ENCODE data around the gene NCMAP.

The NCMAP gene

DNA sequence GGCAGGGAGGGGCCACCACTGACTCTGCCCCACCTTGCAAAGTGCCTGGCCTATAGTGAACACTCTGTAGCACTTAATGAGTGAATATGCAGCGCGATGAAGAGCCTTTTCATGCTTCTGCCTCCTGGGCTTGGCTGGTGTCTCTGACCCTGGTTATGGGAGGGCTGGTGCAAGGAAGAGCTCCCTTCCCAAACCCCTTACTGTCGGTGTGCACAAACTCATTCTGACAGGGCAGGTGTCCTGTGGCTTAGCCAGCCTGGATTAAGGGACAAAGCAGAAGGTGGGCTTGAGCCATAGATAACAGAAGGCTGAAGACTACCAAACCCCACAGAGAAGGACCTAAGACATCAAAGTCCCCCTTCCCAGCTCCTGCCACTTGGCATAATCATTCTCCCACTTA lies 2.0 kb upstream of the NCMAP start:
- H3K4me3 ChIP-seq (ENCODE audit: control insufficient read depth, low read depth, low read length) = no peak overlapping the region
- TF ChIP-seq CTCF (conservative IDR thresholded peaks at IDR 0.05; ENCODE audit: control insufficient read depth, insufficient read depth, low read depth, low read length) = no peak
- no peak for DNase-seq (ENCODE audit: low read depth)

DNA sequence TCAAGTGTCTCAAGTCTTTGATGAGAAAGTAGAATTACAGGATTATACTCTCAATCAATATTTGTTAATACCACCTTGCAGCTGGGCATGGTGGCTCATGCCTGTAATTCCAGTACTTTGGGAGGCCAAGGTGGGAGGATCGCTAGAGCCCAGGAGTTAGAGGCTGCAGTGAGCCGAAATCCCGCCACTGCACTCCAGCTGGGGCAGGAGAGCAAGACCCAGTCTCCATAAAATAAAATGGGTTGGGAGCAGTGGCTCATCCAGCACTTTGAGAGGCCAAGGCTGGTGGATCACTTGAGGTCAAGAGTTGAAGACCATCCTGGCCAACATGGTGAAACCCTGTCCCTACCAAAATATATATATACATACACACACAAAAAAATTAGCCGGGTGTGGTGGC lies 1.2 kb upstream of the NCMAP start:
- no peak for DNase-seq (ENCODE audit: low read depth)
- no peak overlapping the region for H3K4me3 ChIP-seq (ENCODE audit: control insufficient read depth, low read depth, low read length)
- no peak for TF ChIP-seq CTCF (conservative IDR thresholded peaks at IDR 0.05; ENCODE audit: control insufficient read depth, insufficient read depth, low read depth, low read length)

DNA sequence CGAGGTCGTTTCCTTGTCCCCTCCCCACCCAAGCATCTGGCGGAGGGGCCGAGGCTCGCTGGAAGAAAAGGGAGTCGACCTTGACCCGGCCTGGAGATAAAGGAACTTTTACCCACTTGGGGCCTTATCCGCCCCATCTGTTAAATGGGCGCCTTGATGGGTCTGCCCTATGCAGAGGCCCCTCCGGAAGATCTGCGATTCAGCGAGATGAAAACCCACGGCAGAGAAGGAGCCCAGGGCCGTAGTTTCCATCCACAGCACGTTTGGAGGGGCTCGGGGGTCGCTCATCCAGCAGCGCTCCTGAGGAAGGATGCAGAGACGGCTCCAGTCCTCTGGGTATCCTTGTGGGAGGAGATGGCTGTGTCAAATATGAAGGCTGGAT lies 518 bp downstream of the NCMAP start:
- no peak for DNase-seq (ENCODE audit: low read depth)
- H3K4me3 ChIP-seq (ENCODE audit: control insufficient read depth, low read depth, low read length) = no peak overlapping the region
- no peak for TF ChIP-seq CTCF (conservative IDR thresholded peaks at IDR 0.05; ENCODE audit: control insufficient read depth, insufficient read depth, low read depth, low read length)

DNA sequence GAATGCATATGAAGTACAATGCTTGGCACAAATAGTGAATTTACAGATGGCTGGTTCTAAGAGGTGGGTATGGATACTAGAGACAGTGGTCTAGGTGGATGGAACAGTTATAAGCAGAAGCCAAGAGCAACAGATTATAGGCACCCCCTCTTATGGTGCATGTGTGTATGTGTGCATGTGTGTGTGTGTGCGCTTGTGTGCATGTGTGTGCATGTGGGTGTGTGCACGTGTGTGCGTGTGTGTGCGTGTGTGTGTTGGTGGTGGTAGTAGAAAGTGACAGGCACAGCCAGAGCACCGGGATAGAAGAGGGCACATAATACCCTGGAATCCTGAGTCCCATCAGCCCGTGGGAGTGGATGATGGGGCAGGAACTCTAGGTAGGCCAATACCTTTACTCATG lies 1.3 kb downstream of the NCMAP start:
- H3K4me3 ChIP-seq (ENCODE audit: control insufficient read depth, low read depth, low read length) = no peak overlapping the region
- TF ChIP-seq CTCF (conservative IDR thresholded peaks at IDR 0.05; ENCODE audit: control insufficient read depth, insufficient read depth, low read depth, low read length) = no peak
- no peak for DNase-seq (ENCODE audit: low read depth)

GRCh38 chr1:24557711-24558131 lies 1.8 kb downstream of the NCMAP start:
- no peak for TF ChIP-seq CTCF (conservative IDR thresholded peaks at IDR 0.05; ENCODE audit: control insufficient read depth, insufficient read depth, low read depth, low read length)

DNA sequence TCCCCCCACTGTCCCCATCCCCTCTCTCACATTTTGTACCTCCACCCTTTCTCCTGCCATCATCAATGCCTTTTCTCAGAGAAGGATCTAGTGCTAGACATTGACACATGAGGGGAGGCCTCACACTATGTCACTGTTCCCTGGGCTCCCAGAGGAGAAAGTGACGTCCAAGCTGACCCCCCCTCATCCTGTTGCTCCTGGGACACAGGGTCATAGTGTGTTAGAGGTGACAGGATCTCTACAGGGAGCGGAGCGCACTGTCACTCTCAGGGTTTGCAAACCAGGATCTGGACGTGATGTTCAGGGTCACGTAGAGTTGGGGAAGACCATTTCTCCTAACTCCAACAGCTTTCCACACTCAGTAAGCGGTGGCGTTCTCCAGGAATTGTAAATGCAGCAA lies 2.6 kb downstream of the NCMAP start:
- DNase-seq (ENCODE audit: low read depth) = no peak
- TF ChIP-seq CTCF (conservative IDR thresholded peaks at IDR 0.05; ENCODE audit: control insufficient read depth, insufficient read depth, low read depth, low read length) = no peak
- no peak overlapping the region for H3K4me3 ChIP-seq (ENCODE audit: control insufficient read depth, low read depth, low read length)

More at GRCh38 chr1:24557711-24558131, 1.8 kb downstream of the NCMAP start:
- DNase-seq (ENCODE audit: low read depth) = no peak
- H3K4me3 ChIP-seq (ENCODE audit: control insufficient read depth, low read depth, low read length) = no peak overlapping the region

Data from fibroblast of mammary gland (primary cell).